ENCODE measurements around the gene DNM1. TPM values are rescaled to one million over a fixed set of nuclear protein-coding genes. Genes with fewer than 3 reads are reported as not detected.
"Not testable (repeated sequence)": the region's sequence is repeated elsewhere in the genome, so short reads cannot be mapped to it uniquely, and the experiment has no call there.

DNM1 gene
- total RNA-seq, 1 experiment from 2014 or later = 20.0 TPM

- no peak for DNase-seq (ENCODE audit: low spot score)
Measured at GRCh38 chr9:128178806-128179431, 24.3 kb upstream of the DNM1 start.

- no peak for DNase-seq (ENCODE audit: low spot score)
Measured at GRCh38 chr9:128180001-128180400, 23.2 kb upstream of the DNM1 start.

GRCh38 chr9:128180447-128180846 lies 22.7 kb upstream of the DNM1 start:
- DNase-seq (ENCODE audit: low spot score) = no peak

- DNase-seq (ENCODE audit: low spot score) = not testable (repeated sequence)
Measured at GRCh38 chr9:128181480-128181879, 21.7 kb upstream of the DNM1 start.

- no peak for DNase-seq (ENCODE audit: low spot score)
Measured at GRCh38 chr9:128182893-128183588, 20.1 kb upstream of the DNM1 start.

- no peak for DNase-seq (ENCODE audit: low spot score)
Measured at GRCh38 chr9:128185979-128186965, 16.9 kb upstream of the DNM1 start.

- no peak for DNase-seq (ENCODE audit: low spot score)
Measured at GRCh38 chr9:128187361-128187760, 15.8 kb upstream of the DNM1 start.

- no peak for DNase-seq (ENCODE audit: low spot score)
Measured at GRCh38 chr9:128188209-128188608, 15.0 kb upstream of the DNM1 start.

GRCh38 chr9:128190013-128190412 lies 13.2 kb upstream of the DNM1 start:
- no peak for DNase-seq (ENCODE audit: low spot score)

- DNase-seq (ENCODE audit: low spot score) = no peak
Measured at GRCh38 chr9:128190516-128191405, 12.4 kb upstream of the DNM1 start.

GRCh38 chr9:128191406-128192046 lies 11.7 kb upstream of the DNM1 start, which contains the start of gene CIZ1:
Gene CIZ1, minus strand, starts transcription at chr9:128191572. Its CDS starts 715 bp downstream, at chr9:128190857.
- no peak for DNase-seq (ENCODE audit: low spot score)

- no peak for DNase-seq (ENCODE audit: low spot score)
Measured at GRCh38 chr9:128192601-128193371, 10.4 kb upstream of the DNM1 start.

GRCh38 chr9:128193469-128194096 lies 9.6 kb upstream of the DNM1 start:
- no peak for DNase-seq (ENCODE audit: low spot score)

GRCh38 chr9:128201441-128202369 lies 1.5 kb upstream of the DNM1 start:
- DNase-seq (ENCODE audit: low spot score) = no peak

GRCh38 chr9:128202648-128203023 lies 543 bp upstream of the DNM1 start:
- no peak for DNase-seq (ENCODE audit: low spot score)

- peak; percentile 54 for DNase-seq (ENCODE audit: low spot score)
Measured at GRCh38 chr9:128203707-128204551, 750 bp downstream of the DNM1 start.

- DNase-seq (ENCODE audit: low spot score) = no peak
Measured at GRCh38 chr9:128204858-128205257, 1.7 kb downstream of the DNM1 start.
